ENCODE measurements around the gene USP2.

Gene USP2

DNA sequence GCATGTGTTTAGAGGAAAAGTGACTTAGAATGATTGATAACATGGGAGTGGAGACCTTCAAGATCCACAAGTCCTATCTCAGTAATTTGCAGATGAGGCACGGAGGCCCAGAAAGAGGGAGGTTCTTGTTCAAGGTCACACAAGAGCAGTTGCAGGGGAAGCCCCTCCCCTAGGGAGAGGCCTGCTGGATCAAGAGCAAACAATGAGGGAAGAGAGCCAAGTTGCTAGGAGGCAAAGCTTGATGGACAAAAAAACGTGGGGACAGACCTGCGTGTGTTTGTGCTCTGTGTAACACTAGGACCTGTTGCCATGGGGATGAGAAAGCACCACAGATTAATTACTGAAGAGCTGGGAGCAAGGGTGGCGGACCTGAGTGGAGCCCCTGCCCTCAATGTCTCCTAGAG lies 28.6 kb downstream of the USP2 start:
- no peak for DNase-seq (ENCODE audit: low read depth, low spot score)
- TF ChIP-seq, protein P1, sequence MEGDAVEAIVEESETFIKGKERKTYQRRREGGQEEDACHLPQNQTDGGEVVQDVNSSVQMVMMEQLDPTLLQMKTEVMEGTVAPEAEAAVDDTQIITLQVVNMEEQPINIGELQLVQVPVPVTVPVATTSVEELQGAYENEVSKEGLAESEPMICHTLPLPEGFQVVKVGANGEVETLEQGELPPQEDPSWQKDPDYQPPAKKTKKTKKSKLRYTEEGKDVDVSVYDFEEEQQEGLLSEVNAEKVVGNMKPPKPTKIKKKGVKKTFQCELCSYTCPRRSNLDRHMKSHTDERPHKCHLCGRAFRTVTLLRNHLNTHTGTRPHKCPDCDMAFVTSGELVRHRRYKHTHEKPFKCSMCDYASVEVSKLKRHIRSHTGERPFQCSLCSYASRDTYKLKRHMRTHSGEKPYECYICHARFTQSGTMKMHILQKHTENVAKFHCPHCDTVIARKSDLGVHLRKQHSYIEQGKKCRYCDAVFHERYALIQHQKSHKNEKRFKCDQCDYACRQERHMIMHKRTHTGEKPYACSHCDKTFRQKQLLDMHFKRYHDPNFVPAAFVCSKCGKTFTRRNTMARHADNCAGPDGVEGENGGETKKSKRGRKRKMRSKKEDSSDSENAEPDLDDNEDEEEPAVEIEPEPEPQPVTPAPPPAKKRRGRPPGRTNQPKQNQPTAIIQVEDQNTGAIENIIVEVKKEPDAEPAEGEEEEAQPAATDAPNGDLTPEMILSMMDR (IDR thresholded peaks at IDR 0.05; ENCODE audit: insufficient read depth, low read length, missing control alignments): no peak
- ChIA-PET POLR2A (no interaction called here), CTCF (interaction anchor here (0.6 to 7.6 kb wide), 10 partner anchors 9 to 124 kb away, joined by 3 to 123 read pairs (median 10); partner anchors contain the start of genes C1QTNF5 and USP2)
- no peak overlapping the region for H3K4me3 ChIP-seq (ENCODE audit: low read depth, low read length)

GRCh38 chr11:119351232-119351631 lies 30.3 kb downstream of the USP2 start:
- POLR2A ChIA-PET: no interaction called here
- CTCF ChIA-PET: interaction anchor here (1.4 to 7.6 kb wide), 3 partner anchors 12 to 126 kb away, joined by 7 to 123 read pairs (median 10); partner anchors contain the start of gene C1QTNF5
- TF ChIP-seq, protein P1 (IDR thresholded peaks at IDR 0.05; ENCODE audit: insufficient read depth, low read length, missing control alignments): no peak
- DNase-seq (ENCODE audit: low read depth, low spot score): no peak
- no peak overlapping the region for H3K4me3 ChIP-seq (ENCODE audit: low read depth, low read length)

- ChIA-PET POLR2A (no interaction called here), CTCF (interaction anchor here (1.4 to 7.6 kb wide), 2 partner anchors 11 to 25 kb away, joined by 7 to 123 read pairs; partner anchors contain the start of gene C1QTNF5)
- no peak for DNase-seq (ENCODE audit: low read depth, low spot score)
- TF ChIP-seq, protein P1 (IDR thresholded peaks at IDR 0.05; ENCODE audit: insufficient read depth, low read length, missing control alignments): no peak
- H3K4me3 ChIP-seq (ENCODE audit: low read depth, low read length): no peak overlapping the region
Observed at GRCh38 chr11:119350302-119350701, 31.2 kb downstream of the USP2 start.

DNA sequence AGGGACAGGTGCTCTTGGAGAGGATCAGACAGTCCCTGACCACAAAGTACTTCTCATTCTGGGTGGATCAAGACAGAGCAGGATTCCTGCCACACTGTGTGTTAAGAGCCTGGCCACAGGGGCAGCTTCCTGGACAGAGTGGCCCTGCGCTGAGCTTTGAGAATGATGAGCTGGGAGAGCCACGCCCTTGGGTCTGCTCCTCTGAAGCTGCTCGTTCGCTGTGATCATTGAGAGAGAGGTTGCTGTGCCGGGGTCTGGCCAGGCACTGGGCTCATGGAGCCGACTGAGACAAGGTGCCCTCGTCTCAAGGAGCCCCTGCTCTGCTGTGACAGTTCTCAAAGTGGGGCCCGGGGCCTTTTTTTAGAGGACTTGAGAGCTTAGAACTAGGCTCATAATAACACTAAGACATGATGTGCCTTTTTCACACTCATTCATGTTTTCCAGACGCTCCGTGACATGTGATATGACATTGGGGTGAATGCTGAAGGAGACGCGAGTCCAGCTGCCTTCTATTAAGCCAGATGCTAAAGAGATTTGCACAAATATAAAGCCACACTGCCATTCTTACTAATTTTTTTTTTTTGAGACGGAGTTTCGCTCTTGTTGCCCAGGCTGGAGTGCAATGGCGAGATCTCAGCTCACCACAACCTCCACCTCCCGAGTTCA lies 33.4 kb downstream of the USP2 start:
- CTCF ChIA-PET: interaction anchor here (1.2 to 14.1 kb wide), 8 partner anchors 9 to 142 kb away, joined by 4 to 358 read pairs (median 12); partner anchors contain the start of genes C1QTNF5, CBL and USP2

DNA sequence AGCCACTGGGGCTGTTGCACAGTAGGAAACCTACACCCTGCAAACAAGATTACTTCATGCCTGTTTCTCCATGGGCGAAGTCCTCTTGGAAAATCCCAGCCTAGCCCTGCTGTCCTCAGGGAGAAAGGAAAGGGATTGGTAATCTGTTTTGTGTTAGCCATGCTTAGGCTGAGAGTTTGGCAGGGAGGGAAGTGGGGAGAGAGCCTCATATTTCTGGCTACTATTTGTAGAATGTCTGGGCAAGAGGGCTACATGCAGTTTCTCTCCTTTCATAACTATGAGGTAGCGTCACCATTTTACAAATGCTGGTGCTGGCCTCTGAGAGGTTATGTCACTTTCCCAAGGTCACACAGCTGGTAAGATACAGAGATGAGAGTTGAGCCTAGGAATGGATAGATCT lies 34.2 kb downstream of the USP2 start:
- ChIA-PET POLR2A (no interaction called here), CTCF (interaction anchor here (1.3 to 14.1 kb wide), 7 partner anchors 8 to 128 kb away, joined by 7 to 358 read pairs (median 14); partner anchors contain the start of genes C1QTNF5 and USP2)
- no peak overlapping the region for H3K4me3 ChIP-seq (ENCODE audit: low read depth, low read length)
- TF ChIP-seq, protein P1 (IDR thresholded peaks at IDR 0.05; ENCODE audit: insufficient read depth, low read length, missing control alignments): no peak
- DNase-seq (ENCODE audit: low read depth, low spot score): no peak

More for the DNA sequence above, 33.4 kb downstream of the USP2 start:
- POLR2A ChIA-PET: no interaction called here
- H3K4me3 ChIP-seq (ENCODE audit: low read depth, low read length): no peak overlapping the region
- no peak for DNase-seq (ENCODE audit: low read depth, low spot score)
- TF ChIP-seq, protein P1 (IDR thresholded peaks at IDR 0.05; ENCODE audit: insufficient read depth, low read length, missing control alignments): no peak

DNA sequence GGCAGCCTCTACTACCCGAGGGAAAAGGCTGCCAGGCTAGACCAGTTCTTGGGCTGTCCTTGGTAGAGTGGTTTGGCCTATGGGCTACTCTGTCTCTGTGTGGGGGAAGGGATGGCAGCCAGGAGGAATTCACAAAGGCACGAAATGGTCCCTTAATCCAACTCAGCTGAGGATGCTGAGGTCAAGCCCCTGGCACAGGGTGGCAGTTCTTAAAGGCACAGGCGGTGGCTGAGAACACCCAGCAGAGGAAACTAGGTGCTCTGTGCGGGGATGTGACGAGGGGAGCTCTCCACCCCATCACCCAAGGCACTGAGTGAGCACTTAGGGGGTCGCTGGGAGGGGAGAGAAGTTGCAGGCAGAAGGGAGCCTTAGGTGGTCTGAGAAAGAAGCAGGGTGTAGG lies 34.9 kb downstream of the USP2 start, which contains the start of gene MFRP:
MFRP (minus strand) TSS at position 101 of the 400 bp plus-strand sequence. CDS start 192 bp downstream, outside the sequence.
- POLR2A ChIA-PET: no interaction called here

More for the DNA sequence above, 34.9 kb downstream of the USP2 start, which contains the start of gene MFRP:
- CTCF ChIA-PET: interaction anchor here (2.1 to 14.1 kb wide), 4 partner anchors 8 to 28 kb away, joined by 7 to 358 read pairs (median 140); partner anchors contain the start of genes C1QTNF5 and USP2
- TF ChIP-seq, protein P1 (IDR thresholded peaks at IDR 0.05; ENCODE audit: insufficient read depth, low read length, missing control alignments): no peak
- no peak for DNase-seq (ENCODE audit: low read depth, low spot score)
- H3K4me3 ChIP-seq (ENCODE audit: low read depth, low read length): no peak within 1 kb of the TSS

Measured in AG04449 (cell line).